ENCODE measurements around the gene FNTB. TPM values are rescaled to one million over a fixed set of nuclear protein-coding genes. Genes with fewer than 3 reads are reported as not detected.

FNTB gene
- total and polyA plus RNA-seq, 2 donors (not counting 3 experiments of a cell fraction or from before 2014, with no cell fraction given), result 21.0 to 21.6 TPM

GRCh38 chr14:64945431-64946178, 41.1 kb upstream of the FNTB start:
- Histone ChIP-seq H3K27ac (ENCODE audit: insufficient read depth, low read depth, low read length) (no peak overlapping the region), H3K4me1 (ENCODE audit: control insufficient read depth, extremely low read depth, insufficient read depth, low read length) (no peaks in the 10 kb centered on the region), H3K4me2 (ENCODE audit: insufficient read depth, low read length) (no peak overlapping the region), H2AFZ (ENCODE audit: low read depth, low read length) (no peak overlapping the region), H3K4me3 (replicated peaks in 1 of 3; ENCODE audit: insufficient read depth in 1 of 3, low read depth in 1 of 3, low read length in 3 of 3) (no peak overlapping the region), H3K27me3 (ENCODE audit: control insufficient read depth in 2 of 2, insufficient read depth in 2 of 2, low read length in 2 of 2) (no peaks in the 10 kb centered on the region), H3K9me1 (replicated peaks; ENCODE audit: control insufficient read depth, extremely low read depth, insufficient read depth, low read length) (no peaks in the 10 kb centered on the region), H4K20me1 (replicated peaks; ENCODE audit: control insufficient read depth, extremely low read depth, insufficient read depth, low read length) (no peaks in the 10 kb centered on the region), H3K9ac (replicated peaks; ENCODE audit: extremely low read depth, insufficient read depth, low read length) (no peak overlapping the region), H3K9me3 (replicated peaks; ENCODE audit: control insufficient read depth, insufficient read depth, low read length) (no peaks in the 10 kb centered on the region), H3K36me3 (ENCODE audit: control insufficient read depth in 2 of 2, extremely low read depth in 1 of 2, insufficient read depth in 2 of 2, low read length in 2 of 2) (peaks cover 0 to 15% of the 10 kb centered on the region in 2 experiments), H3K79me2 (ENCODE audit: control insufficient read depth, insufficient read depth, low read length) (no peaks in the 10 kb centered on the region)
- CTCF ChIA-PET, result no interaction called here
- no peak for FAIRE-seq
- DNase-seq (ENCODE audit: low read depth, low spot score), result no peak
- POLR2A ChIA-PET, result no interaction called here
- TF ChIP-seq POLR2AphosphoS5 (IDR thresholded peaks at IDR 0.05; ENCODE audit: insufficient read depth, low read depth, low read length), result no peak
- no peak for TF ChIP-seq MYC (IDR thresholded peaks at IDR 0.05; ENCODE audit: low read depth, low read length)
- no peak for TF ChIP-seq POLR2A (IDR thresholded peaks at IDR 0.05; ENCODE audit: low read depth, low read length)
- no peak for TF ChIP-seq JUN (IDR thresholded peaks at IDR 0.05; ENCODE audit: borderline replicate concordance, insufficient read depth, insufficient read length, low read depth)
- TF ChIP-seq FOS (IDR thresholded peaks at IDR 0.05; ENCODE audit: borderline replicate concordance, insufficient read depth, low read length), result no peak
- TF ChIP-seq GATA2 (IDR thresholded peaks at IDR 0.05; ENCODE audit: insufficient read depth, insufficient read length, low read depth, low read length), result no peak
- no peak for TF ChIP-seq MAX (IDR thresholded peaks at IDR 0.05; ENCODE audit: insufficient read depth, insufficient read length)
- TF ChIP-seq EZH2 (IDR thresholded peaks at IDR 0.05; ENCODE audit: borderline replicate concordance, low read depth, low read length, severe bottlenecking), result no peak
- no peak for TF ChIP-seq CTCF (IDR thresholded peaks at IDR 0.05; ENCODE audit: extremely low read depth in 1 of 2, insufficient read depth in 1 of 2, low read depth in 1 of 2, low read length in 2 of 2)
- dilution Hi-C loops (cut with MboI; ENCODE audit: extremely low pct_ligation_motif_present, low sequenced_read_pairs), result no loop called here
- intact Hi-C loops (cut with micrococcal nuclease), result no loop called here
- no TSS peak for BruUV-seq (replicated peaks)

All from endothelial cell of umbilical vein (primary cell).